ENCODE results near the gene MPDZ. TPM values are rescaled to one million over a fixed set of nuclear protein-coding genes. Genes with fewer than 3 reads are reported as not detected.
"Not testable (repeated sequence)": the region's sequence is repeated elsewhere in the genome, so short reads cannot be mapped to it uniquely, and the experiment has no call there.

The MPDZ gene
- total and polyA plus RNA-seq, 8 donors: 6.4 to 54.3 (median 13.7) TPM

DNA sequence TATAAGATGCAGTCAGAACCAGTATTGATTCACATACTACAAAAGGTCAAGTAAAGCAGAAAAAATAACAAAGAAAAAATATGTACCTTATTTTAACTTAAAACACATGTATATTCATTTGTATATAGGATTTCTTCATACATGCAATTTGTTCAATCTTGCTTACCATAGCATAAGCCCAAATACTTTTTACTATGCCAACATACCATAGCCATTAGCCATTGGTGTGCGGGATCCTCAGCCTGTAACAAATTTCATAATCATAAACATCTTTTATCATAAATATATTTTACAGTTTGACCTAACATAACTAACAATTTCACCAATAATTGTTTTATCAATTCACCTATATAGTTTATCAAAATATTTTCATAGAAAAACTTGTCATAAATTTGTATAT lies 51.1 kb downstream of the MPDZ start:
- Histone ChIP-seq H3K27ac (no peak overlapping the region), H3K4me3 (no peak overlapping the region), H3K36me3 (peaks cover 0 to 8% (median 1%) of the 10 kb centered on the region in 4 donors), H3K4me1 (no peaks in the 10 kb centered on the region), H3K9me3 (no peaks in the 10 kb centered on the region), H3K27me3 (no peaks in the 10 kb centered on the region)
- 92 to 98% (median 93%) methylated on average over 1 of the region's 1 CpG for WGBS, 5 donors
- intact Hi-C loops (cut with DNase I; ENCODE audit: low total_unique reads): no loop called here
- TF ChIP-seq POLR2AphosphoS5 (IDR thresholded peaks at IDR 0.05) (no peak), POLR2A (IDR thresholded peaks at IDR 0.05) (no peak), EP300 (IDR thresholded peaks at IDR 0.05) (no peak)
- TF ChIP-seq, protein P1, sequence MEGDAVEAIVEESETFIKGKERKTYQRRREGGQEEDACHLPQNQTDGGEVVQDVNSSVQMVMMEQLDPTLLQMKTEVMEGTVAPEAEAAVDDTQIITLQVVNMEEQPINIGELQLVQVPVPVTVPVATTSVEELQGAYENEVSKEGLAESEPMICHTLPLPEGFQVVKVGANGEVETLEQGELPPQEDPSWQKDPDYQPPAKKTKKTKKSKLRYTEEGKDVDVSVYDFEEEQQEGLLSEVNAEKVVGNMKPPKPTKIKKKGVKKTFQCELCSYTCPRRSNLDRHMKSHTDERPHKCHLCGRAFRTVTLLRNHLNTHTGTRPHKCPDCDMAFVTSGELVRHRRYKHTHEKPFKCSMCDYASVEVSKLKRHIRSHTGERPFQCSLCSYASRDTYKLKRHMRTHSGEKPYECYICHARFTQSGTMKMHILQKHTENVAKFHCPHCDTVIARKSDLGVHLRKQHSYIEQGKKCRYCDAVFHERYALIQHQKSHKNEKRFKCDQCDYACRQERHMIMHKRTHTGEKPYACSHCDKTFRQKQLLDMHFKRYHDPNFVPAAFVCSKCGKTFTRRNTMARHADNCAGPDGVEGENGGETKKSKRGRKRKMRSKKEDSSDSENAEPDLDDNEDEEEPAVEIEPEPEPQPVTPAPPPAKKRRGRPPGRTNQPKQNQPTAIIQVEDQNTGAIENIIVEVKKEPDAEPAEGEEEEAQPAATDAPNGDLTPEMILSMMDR (IDR thresholded peaks at IDR 0.05): no peak
- DNase-seq: no peak

DNA sequence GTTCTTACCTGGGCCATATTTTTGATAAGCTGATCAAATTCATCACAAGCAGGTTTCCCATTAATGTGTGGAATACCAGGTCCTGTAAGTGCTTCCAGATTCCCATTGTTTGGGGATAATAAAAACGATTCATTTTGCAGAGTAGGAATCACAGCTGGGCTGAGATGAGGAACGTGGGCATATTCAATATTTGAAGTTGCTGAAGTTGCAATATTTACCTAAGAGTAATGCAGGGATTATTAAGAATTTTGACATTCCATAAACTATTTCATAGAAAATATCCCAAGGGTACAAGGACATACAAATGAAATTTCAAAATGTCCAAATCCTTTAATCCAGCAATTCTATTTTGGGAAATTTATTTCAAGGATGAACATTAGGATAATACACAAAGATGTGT lies 55.1 kb downstream of the MPDZ start:
- intact Hi-C loops (cut with DNase I; ENCODE audit: low total_unique reads): no loop called here
- WGBS, 5 donors: 48 to 68% (median 54%) methylated on average over 2 of the region's 2 CpGs
- no peaks in the 10 kb centered on the region for H3K9me3 ChIP-seq

DNA sequence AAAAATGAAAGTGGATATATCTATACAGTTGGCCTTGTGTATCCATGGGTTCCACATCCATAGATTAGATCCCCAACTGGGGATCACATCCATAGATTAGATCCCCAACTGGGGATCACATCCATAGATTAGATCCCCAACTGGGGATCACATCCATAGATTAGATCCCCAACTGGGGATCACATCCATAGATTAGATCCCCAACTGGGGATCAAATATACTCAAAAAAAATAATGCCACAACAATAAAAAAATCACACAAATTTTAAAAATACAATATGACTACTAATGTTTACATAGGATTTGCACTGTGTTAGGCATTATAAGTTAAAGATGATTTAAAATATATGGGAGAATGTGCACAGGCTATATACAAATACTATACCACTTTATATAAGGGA lies 56.8 kb downstream of the MPDZ start:
- DNase-seq; H3K27ac ChIP-seq; H3K4me3 ChIP-seq; H3K27me3 ChIP-seq; H3K4me1 ChIP-seq; intact Hi-C loops (cut with DNase I; ENCODE audit: low total_unique reads); H3K9me3 ChIP-seq: not testable (repeated sequence)
- peaks cover 5 to 31% (median 13%) of the 10 kb centered on the region in 4 donors for H3K36me3 ChIP-seq

More for the DNA sequence above, 55.1 kb downstream of the MPDZ start:
- Histone ChIP-seq H3K4me1 (no peaks in the 10 kb centered on the region), H3K36me3 (peaks cover 0 to 25% (median 8%) of the 10 kb centered on the region in 4 donors), H3K4me3 (no peak overlapping the region), H3K27ac (no peak overlapping the region), H3K27me3 (no peaks in the 10 kb centered on the region)
- DNase-seq: no peak
- TF ChIP-seq EP300 (IDR thresholded peaks at IDR 0.05): no peak
- TF ChIP-seq POLR2AphosphoS5 (IDR thresholded peaks at IDR 0.05): no peak
- no peak for TF ChIP-seq POLR2A (IDR thresholded peaks at IDR 0.05)
- TF ChIP-seq, protein P1 (IDR thresholded peaks at IDR 0.05): no peak

DNA sequence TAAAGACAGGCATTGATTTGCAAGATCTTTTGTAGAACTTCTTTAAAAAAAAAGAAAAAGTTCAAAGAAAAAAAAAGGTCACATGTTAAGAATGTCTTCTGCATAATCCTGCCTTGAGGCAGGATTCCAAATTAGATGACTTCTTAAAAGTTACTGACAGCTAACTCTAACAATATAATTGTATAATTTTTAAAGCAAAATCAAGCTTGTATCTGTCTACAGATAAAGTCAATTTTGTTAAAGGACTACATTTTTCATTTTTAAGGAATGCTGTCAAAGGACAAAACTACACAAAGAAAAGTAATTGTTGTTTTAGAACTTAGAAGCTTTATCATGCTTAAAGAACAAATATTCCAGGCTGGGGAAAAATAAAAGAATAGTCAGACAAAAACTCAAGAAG lies 57.8 kb downstream of the MPDZ start:
- Histone ChIP-seq H3K27me3 (no peaks in the 10 kb centered on the region), H3K27ac (no peak overlapping the region), H3K9me3 (no peaks in the 10 kb centered on the region), H3K36me3 (peaks cover 5 to 38% (median 14%) of the 10 kb centered on the region in 4 donors), H3K4me3 (no peak overlapping the region), H3K4me1 (no peaks in the 10 kb centered on the region)
- intact Hi-C loops (cut with DNase I; ENCODE audit: low total_unique reads): no loop called here
- no peak for DNase-seq
- TF ChIP-seq EP300 (IDR thresholded peaks at IDR 0.05): no peak
- TF ChIP-seq, protein P1 (IDR thresholded peaks at IDR 0.05): no peak
- no peak for TF ChIP-seq POLR2AphosphoS5 (IDR thresholded peaks at IDR 0.05)
- TF ChIP-seq POLR2A (IDR thresholded peaks at IDR 0.05): no peak

DNA sequence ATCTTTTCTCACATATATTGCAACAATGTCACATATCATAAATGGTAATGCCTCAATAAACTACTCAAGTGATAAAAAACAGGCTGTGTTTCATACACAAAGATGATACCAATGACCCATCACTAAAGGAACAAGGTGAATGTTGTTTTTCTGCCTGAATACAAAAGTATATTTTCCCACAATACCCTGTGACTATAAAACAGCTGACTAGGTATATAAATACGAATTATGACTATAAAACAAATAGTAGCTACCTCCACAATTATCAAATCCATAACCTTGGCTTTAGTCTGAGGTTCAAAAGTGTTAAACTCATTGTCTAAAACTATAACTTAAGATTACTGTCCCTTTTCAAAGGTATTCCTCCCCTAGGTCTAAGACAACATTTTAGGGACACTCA lies 58.7 kb downstream of the MPDZ start:
- DNase-seq: no peak
- 69 to 85% (median 77%) methylated on average over 1 of the region's 1 CpG for WGBS, 5 donors
- Histone ChIP-seq H3K4me3 (no peak overlapping the region), H3K4me1 (no peaks in the 10 kb centered on the region), H3K9me3 (no peaks in the 10 kb centered on the region), H3K27ac (no peak overlapping the region), H3K27me3 (no peaks in the 10 kb centered on the region), H3K36me3 (peaks cover 5 to 47% (median 22%) of the 10 kb centered on the region in 4 donors)
- intact Hi-C loops (cut with DNase I; ENCODE audit: low total_unique reads): no loop called here
- TF ChIP-seq EP300 (IDR thresholded peaks at IDR 0.05): no peak
- TF ChIP-seq POLR2AphosphoS5 (IDR thresholded peaks at IDR 0.05): no peak
- TF ChIP-seq POLR2A (IDR thresholded peaks at IDR 0.05): no peak
- TF ChIP-seq, protein P1 (IDR thresholded peaks at IDR 0.05): no peak

Measured in stomach (tissue), 9 donors.